K562 (cell line): ENCODE measurements around the gene SON. TPM values are rescaled to one million over a fixed set of nuclear protein-coding genes. Genes with fewer than 3 reads are reported as not detected.

Source experiments
- DNMT1 ChIP-seq: fragments of 450-650 bp; IDR thresholded peaks from 2 replicates; pipeline ENCODE4 v1.6.1; 2016; ENCODE audit warnings: antibody characterized with exemption, mild to moderate bottlenecking
- PCBP2 ChIP-seq: fragments of 200-400 bp; formaldehyde crosslinking; IDR thresholded peaks from 2 replicates; pipeline ENCODE4 v1.6.1; 2018; ENCODE audit warnings: low read length, low read depth, mild to moderate bottlenecking, moderate library complexity; ENCODE audit not compliant: poor library complexity, severe bottlenecking
- SRSF9 ChIP-seq: fragments of 200-400 bp; formaldehyde crosslinking; IDR thresholded peaks from 2 replicates; pipeline ENCODE4 v1.6.1; 2017; ENCODE audit warnings: low read depth, low read length, borderline replicate concordance
- YY1 ChIP-seq, 3 experiments: IDR thresholded peaks; 2 replicates each; pipeline ENCODE4 v1.6.1; 2011; ENCODE audit warnings: low read length in 2 of 3, mild to moderate bottlenecking in 2 of 3, moderate library complexity in 2 of 3, borderline replicate concordance in 1 of 3, control low read depth in 1 of 3, low read depth in 1 of 3; ENCODE audit not compliant: insufficient read depth in 3 of 3, insufficient replicate concordance in 2 of 3, control insufficient read depth in 1 of 3, insufficient read length in 1 of 3; ENCODE audit errors: extremely low read depth in 1 of 3
- ZNF551 ChIP-seq: fragments of 250-450 bp; sonication (Bioruptor Pico); IDR thresholded peaks from 2 replicates; pipeline ENCODE4 v1.5.0; 2021; ENCODE audit warnings: mild to moderate bottlenecking, moderate library complexity
- ZNF77 ChIP-seq: fragments of 250-450 bp; sonication (Bioruptor Pico); IDR thresholded peaks from 2 replicates; pipeline ENCODE4 v1.5.0; 2020
- polyA plus RNA-seq, 8 experiments: library from polyadenylated mRNA; depleted of rRNA in 4 of 8; stranded (reverse) in 5 of 8; unstranded in 3 of 8; fragments of >200 nt; fragmentation: Nextera tagmentation in 2 of 8; fragmentation: Illumina TruSeq in 1 of 8; extraction: Ambion mirVana in 2 of 8; extraction: Trizol in 1 of 8; gene quantifications; 2 replicates each; pipeline versions ENCODE4 v1.2.1 to v1.2.3, GENCODE V29; 2011 to 2014; ENCODE audit warnings: inconsistent platforms in 1 of 8, missing spikeins in 1 of 8
- total RNA-seq, 7 experiments: library from RNA; depleted of rRNA in 6 of 7; stranded (reverse); fragments of >200 nt in 6 of 7; fragmentation: Illumina TruSeq in 2 of 7; extraction: Trizol in 2 of 7; gene quantifications; 2 replicates each; pipeline versions ENCODE4 v1.2.1 to v1.2.3, GENCODE V29; 2011 to 2021; ENCODE audit warnings: low replicate concordance in 1 of 7
- TF ChIP-seq, protein P1 (sequence below): fragments of 450-650 bp; IDR thresholded peaks from 2 replicates; pipeline ENCODE4 v1.6.1; 2016; ENCODE audit warnings: mild to moderate bottlenecking, moderate library complexity
- TF ChIP-seq, protein P2 (sequence below): fragments of 250-450 bp; sonication (Bioruptor Pico); IDR thresholded peaks from 2 replicates; pipeline ENCODE4 v1.8.0; 2022; ENCODE audit warnings: moderate library complexity, mild to moderate bottlenecking, inconsistent platforms
- TF ChIP-seq, protein P3 (sequence below): fragments of 250-450 bp; sonication (Bioruptor Pico); IDR thresholded peaks from 2 replicates; pipeline ENCODE4 v1.5.0; 2021; ENCODE audit warnings: mild to moderate bottlenecking, borderline replicate concordance

SON gene
- total and polyA plus RNA-seq, 9 of the 15 experiments (the other 6 are each of a cell fraction or from before 2014, with no cell fraction given): 105 to 742 (median 187) TPM

DNA sequence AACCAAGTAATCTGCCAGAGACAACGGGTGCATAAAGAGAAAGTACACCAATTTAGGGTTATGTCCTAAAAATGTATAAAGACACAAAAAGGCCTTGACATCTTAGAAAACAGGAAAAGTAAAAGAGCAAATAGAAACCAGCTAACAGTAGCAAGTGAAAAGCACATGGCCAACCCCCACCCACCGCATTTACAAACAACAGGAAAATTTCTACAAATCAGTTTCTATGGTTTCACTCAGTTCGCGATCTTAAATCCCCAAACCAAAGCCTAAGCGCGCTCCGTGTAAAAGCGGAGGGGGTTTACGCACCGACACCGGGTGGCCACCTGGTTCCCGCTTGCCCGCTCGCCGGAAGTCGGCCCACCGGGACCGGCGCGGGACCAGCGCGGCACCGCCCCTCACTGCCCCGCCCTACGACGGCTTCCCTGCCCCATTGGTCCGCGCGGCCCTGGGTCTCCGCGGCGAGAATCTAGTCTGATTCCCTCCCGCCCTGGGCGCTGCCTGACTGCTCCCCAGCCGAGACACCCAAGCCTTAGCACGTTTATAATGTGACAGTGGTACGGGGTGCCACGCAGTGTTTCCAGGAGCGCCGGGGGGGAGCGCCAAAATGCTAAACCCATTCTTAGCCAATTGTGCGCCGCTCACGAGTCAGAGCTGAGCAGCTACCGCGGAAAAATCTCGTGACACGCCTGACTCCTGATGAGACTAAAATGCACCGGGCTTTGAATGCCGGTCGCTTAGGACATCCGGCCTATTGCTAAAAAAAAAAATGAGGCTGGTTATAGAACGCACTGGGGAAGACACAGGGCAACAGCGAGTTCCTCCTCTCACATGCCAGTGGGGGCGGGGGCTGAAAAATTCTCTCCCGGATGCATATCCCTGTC lies 840 bp upstream of the SON start, which contains the start of gene GART (continued):
- TF ChIP-seq, protein P1, sequence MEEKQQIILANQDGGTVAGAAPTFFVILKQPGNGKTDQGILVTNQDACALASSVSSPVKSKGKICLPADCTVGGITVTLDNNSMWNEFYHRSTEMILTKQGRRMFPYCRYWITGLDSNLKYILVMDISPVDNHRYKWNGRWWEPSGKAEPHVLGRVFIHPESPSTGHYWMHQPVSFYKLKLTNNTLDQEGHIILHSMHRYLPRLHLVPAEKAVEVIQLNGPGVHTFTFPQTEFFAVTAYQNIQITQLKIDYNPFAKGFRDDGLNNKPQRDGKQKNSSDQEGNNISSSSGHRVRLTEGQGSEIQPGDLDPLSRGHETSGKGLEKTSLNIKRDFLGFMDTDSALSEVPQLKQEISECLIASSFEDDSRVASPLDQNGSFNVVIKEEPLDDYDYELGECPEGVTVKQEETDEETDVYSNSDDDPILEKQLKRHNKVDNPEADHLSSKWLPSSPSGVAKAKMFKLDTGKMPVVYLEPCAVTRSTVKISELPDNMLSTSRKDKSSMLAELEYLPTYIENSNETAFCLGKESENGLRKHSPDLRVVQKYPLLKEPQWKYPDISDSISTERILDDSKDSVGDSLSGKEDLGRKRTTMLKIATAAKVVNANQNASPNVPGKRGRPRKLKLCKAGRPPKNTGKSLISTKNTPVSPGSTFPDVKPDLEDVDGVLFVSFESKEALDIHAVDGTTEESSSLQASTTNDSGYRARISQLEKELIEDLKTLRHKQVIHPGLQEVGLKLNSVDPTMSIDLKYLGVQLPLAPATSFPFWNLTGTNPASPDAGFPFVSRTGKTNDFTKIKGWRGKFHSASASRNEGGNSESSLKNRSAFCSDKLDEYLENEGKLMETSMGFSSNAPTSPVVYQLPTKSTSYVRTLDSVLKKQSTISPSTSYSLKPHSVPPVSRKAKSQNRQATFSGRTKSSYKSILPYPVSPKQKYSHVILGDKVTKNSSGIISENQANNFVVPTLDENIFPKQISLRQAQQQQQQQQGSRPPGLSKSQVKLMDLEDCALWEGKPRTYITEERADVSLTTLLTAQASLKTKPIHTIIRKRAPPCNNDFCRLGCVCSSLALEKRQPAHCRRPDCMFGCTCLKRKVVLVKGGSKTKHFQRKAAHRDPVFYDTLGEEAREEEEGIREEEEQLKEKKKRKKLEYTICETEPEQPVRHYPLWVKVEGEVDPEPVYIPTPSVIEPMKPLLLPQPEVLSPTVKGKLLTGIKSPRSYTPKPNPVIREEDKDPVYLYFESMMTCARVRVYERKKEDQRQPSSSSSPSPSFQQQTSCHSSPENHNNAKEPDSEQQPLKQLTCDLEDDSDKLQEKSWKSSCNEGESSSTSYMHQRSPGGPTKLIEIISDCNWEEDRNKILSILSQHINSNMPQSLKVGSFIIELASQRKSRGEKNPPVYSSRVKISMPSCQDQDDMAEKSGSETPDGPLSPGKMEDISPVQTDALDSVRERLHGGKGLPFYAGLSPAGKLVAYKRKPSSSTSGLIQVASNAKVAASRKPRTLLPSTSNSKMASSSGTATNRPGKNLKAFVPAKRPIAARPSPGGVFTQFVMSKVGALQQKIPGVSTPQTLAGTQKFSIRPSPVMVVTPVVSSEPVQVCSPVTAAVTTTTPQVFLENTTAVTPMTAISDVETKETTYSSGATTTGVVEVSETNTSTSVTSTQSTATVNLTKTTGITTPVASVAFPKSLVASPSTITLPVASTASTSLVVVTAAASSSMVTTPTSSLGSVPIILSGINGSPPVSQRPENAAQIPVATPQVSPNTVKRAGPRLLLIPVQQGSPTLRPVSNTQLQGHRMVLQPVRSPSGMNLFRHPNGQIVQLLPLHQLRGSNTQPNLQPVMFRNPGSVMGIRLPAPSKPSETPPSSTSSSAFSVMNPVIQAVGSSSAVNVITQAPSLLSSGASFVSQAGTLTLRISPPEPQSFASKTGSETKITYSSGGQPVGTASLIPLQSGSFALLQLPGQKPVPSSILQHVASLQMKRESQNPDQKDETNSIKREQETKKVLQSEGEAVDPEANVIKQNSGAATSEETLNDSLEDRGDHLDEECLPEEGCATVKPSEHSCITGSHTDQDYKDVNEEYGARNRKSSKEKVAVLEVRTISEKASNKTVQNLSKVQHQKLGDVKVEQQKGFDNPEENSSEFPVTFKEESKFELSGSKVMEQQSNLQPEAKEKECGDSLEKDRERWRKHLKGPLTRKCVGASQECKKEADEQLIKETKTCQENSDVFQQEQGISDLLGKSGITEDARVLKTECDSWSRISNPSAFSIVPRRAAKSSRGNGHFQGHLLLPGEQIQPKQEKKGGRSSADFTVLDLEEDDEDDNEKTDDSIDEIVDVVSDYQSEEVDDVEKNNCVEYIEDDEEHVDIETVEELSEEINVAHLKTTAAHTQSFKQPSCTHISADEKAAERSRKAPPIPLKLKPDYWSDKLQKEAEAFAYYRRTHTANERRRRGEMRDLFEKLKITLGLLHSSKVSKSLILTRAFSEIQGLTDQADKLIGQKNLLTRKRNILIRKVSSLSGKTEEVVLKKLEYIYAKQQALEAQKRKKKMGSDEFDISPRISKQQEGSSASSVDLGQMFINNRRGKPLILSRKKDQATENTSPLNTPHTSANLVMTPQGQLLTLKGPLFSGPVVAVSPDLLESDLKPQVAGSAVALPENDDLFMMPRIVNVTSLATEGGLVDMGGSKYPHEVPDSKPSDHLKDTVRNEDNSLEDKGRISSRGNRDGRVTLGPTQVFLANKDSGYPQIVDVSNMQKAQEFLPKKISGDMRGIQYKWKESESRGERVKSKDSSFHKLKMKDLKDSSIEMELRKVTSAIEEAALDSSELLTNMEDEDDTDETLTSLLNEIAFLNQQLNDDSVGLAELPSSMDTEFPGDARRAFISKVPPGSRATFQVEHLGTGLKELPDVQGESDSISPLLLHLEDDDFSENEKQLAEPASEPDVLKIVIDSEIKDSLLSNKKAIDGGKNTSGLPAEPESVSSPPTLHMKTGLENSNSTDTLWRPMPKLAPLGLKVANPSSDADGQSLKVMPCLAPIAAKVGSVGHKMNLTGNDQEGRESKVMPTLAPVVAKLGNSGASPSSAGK: peak; percentile 85
- no peak for TF ChIP-seq ZNF551 (CRISPR knock-in tag)
- no peak for TF ChIP-seq SRSF9
- TF ChIP-seq, protein P2, sequence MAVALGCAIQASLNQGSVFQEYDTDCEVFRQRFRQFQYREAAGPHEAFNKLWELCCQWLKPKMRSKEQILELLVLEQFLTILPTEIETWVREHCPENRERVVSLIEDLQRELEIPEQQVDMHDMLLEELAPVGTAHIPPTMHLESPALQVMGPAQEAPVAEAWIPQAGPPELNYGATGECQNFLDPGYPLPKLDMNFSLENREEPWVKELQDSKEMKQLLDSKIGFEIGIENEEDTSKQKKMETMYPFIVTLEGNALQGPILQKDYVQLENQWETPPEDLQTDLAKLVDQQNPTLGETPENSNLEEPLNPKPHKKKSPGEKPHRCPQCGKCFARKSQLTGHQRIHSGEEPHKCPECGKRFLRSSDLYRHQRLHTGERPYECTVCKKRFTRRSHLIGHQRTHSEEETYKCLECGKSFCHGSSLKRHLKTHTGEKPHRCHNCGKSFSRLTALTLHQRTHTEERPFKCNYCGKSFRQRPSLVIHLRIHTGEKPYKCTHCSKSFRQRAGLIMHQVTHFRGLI (CRISPR knock-in tag): no peak
- TF ChIP-seq PCBP2: no peak
- TF ChIP-seq ZNF77 (CRISPR knock-in tag): no peak
- peak in 2 of 3 experiments; percentile 66 to 71 for TF ChIP-seq YY1 (IDR thresholded peaks at IDR 0.05; ENCODE audit: borderline replicate concordance in 1 of 3, control insufficient read depth in 1 of 3, extremely low read depth in 1 of 3, insufficient read depth in 3 of 3, insufficient read length in 1 of 3, insufficient replicate concordance in 2 of 3, low read depth in 1 of 3, low read length in 2 of 3)
- TF ChIP-seq, protein P3, sequence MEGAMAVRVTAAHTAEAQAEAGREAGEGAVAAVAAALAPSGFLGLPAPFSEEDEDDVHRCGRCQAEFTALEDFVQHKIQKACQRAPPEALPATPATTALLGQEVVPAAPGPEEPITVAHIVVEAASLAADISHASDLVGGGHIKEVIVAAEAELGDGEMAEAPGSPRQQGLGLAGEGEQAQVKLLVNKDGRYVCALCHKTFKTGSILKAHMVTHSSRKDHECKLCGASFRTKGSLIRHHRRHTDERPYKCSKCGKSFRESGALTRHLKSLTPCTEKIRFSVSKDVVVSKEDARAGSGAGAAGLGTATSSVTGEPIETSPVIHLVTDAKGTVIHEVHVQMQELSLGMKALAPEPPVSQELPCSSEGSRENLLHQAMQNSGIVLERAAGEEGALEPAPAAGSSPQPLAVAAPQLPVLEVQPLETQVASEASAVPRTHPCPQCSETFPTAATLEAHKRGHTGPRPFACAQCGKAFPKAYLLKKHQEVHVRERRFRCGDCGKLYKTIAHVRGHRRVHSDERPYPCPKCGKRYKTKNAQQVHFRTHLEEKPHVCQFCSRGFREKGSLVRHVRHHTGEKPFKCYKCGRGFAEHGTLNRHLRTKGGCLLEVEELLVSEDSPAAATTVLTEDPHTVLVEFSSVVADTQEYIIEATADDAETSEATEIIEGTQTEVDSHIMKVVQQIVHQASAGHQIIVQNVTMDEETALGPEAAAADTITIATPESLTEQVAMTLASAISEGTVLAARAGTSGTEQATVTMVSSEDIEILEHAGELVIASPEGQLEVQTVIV (CRISPR knock-in tag): no peak
- TF ChIP-seq DNMT1: no peak
